HepG2 (cell line): Measurements from ENCODE around the gene PRKCD. TPM values are rescaled to one million over a fixed set of nuclear protein-coding genes. Genes with fewer than 3 reads are reported as not detected.

Experiments used
- ATAC-seq: fragments of 200-7000 bp; cut with Tn5 transposase; 3 replicates; pipeline ENCODE4 v1.9.1; 2020; ENCODE audit warnings: mild to moderate bottlenecking, moderate library complexity
- BruUV-seq: library from RNA; stranded (reverse); fragments of 400-500 nt; replicated peaks from 2 replicates; lab custom pipeline; 2021; lab: Mats Ljungman, UMichigan
- CTCF ChIA-PET: fragments of 300-600 bp; formaldehyde crosslinking; extraction: SDS; loops from one replicate; lab custom pipeline; 2021; ENCODE audit warnings: low total read pairs, inconsistent platforms, low intra/inter-chr PET ratio; lab: Yijun Ruan, JAX
- POLR2A ChIA-PET: fragments of 350-600 bp; sonication (Branson Sonifier 250); formaldehyde crosslinking; loops from one replicate; lab custom pipeline; 2020; ENCODE audit warnings: antibody characterized with exemption, inconsistent platforms; lab: Yijun Ruan, JAX
- DNase-seq: peaks from one replicate; pipeline ENCODE4 v3.0.0-alpha.2; 2015; ENCODE audit warnings: low spot score
- FAIRE-seq: peaks from 3 replicates; lab custom pipeline; 2011; peaks lifted over from hg19 to GRCh38; lab: Jason Lieb, UNC
- H2AFZ ChIP-seq: one replicate; pipeline ENCODE4 v1.6.1; 2011; ENCODE audit warnings: low read length, inconsistent platforms
- H3K27ac ChIP-seq: fragments of 300-600 bp; 3 replicates; pipeline ENCODE4 v1.8.0; 2011; ENCODE audit warnings: mixed run types, mild to moderate bottlenecking, mixed read lengths, low read length, inconsistent platforms; ENCODE audit not compliant: insufficient read depth; ENCODE audit errors: extremely low read length
- H3K27me3 ChIP-seq, 2 experiments: fragments of 200-600 bp in 1 of 2; 2 replicates in 1 of 2; 3 replicates in 1 of 2; pipeline versions ENCODE4 v1.6.0 to v1.8.0; 2011; ENCODE audit warnings: low read length in 2 of 2, mild to moderate bottlenecking in 2 of 2, moderate library complexity in 2 of 2, inconsistent platforms in 1 of 2; ENCODE audit not compliant: insufficient read depth in 2 of 2, control insufficient read depth in 1 of 2
- H3K36me3 ChIP-seq, 2 experiments: fragments of 200-600 bp in 1 of 2; replicated peaks in 1 of 2; 2 replicates in 1 of 2; 3 replicates in 1 of 2; pipeline versions ENCODE4 v1.5.1 to v1.8.0; 2011; ENCODE audit warnings: low read length in 2 of 2, inconsistent platforms in 1 of 2; ENCODE audit not compliant: insufficient read depth in 2 of 2, control insufficient read depth in 1 of 2
- H3K4me1 ChIP-seq: 2 replicates; pipeline ENCODE4 v1.5.1; 2012; ENCODE audit warnings: low read length, inconsistent platforms; ENCODE audit not compliant: insufficient read depth
- H3K4me2 ChIP-seq: 2 replicates; pipeline ENCODE4 v1.6.0; 2011; ENCODE audit warnings: low read depth, low read length, inconsistent platforms
- H3K4me3 ChIP-seq, 3 experiments: fragments of 200-600 bp in 1 of 3; sonication (generic), shearing (Covaris generic) in 1 of 3; replicated peaks in 1 of 3; 2 replicates each; pipeline ENCODE4 v1.5.1; 2011 to 2016; ENCODE audit warnings: low read length in 3 of 3, inconsistent platforms in 2 of 3, low read depth in 2 of 3, mild to moderate bottlenecking in 2 of 3, control low read depth in 1 of 3, mixed read lengths in 1 of 3; ENCODE audit not compliant: insufficient read depth in 1 of 3
- H3K79me2 ChIP-seq: one replicate; pipeline ENCODE4 v1.6.1; 2011; ENCODE audit warnings: low read length, inconsistent platforms; ENCODE audit not compliant: insufficient read depth
- H3K9ac ChIP-seq: 2 replicates; pipeline ENCODE4 v1.6.0; 2011; ENCODE audit warnings: mild to moderate bottlenecking, low read depth, low read length, inconsistent platforms; ENCODE audit not compliant: insufficient read depth
- H3K9me3 ChIP-seq: 2 replicates; pipeline ENCODE4 v1.5.1; 2012; ENCODE audit warnings: mild to moderate bottlenecking, low read length
- H4K20me1 ChIP-seq: 2 replicates; pipeline ENCODE4 v1.6.0; 2011; ENCODE audit warnings: inconsistent platforms, mild to moderate bottlenecking, low read length, moderate library complexity; ENCODE audit not compliant: insufficient read depth
- ETV5 ChIP-seq: IDR thresholded peaks from 2 replicates; pipeline ENCODE4 v1.6.1; 2018; ENCODE audit warnings: missing biosample characterization, missing genetic modification reagents, inconsistent platforms, borderline replicate concordance
- MIXL1 ChIP-seq: IDR thresholded peaks from 2 replicates; pipeline ENCODE4 v1.6.1; 2016
- TEAD3 ChIP-seq: optimal IDR thresholded peaks from 2 replicates; pipeline ENCODE3; 2016; ENCODE audit warnings: borderline replicate concordance
- ZFP90 ChIP-seq: sonication (generic); formaldehyde crosslinking; IDR thresholded peaks from 2 replicates; pipeline ENCODE4 v1.8.0; 2022; ENCODE audit warnings: missing genetic modification reagents, mild to moderate bottlenecking, inconsistent platforms, borderline replicate concordance
- WGBS: methylation state at CpG from one replicate; pipeline ENCODE4 v1.1.6; 2017; ENCODE audit warnings: low lambda C conversion rate; 5-methylcytosine and 5-hydroxymethylcytosine counted together
- in situ Hi-C: cut with HindIII; loops from 2 replicates; pipeline ENCODE4 v1.10.0; 2017; ENCODE audit warnings: low pct_unique_long_range_greater_than_20kb; ENCODE audit not compliant: extremely low pct_ligation_motif_present
- intact Hi-C: fragments of 100-400 bp; cut with micrococcal nuclease; formaldehyde crosslinking; loops from one replicate; pipeline ENCODE4 v1.10.0; 2022; ENCODE audit not compliant: unreplicated experiment
- polyA plus RNA-seq, 8 experiments: library from polyadenylated mRNA; depleted of rRNA in 3 of 8; stranded (reverse) in 7 of 8; unstranded in 1 of 8; fragments of >200 nt; fragmentation: Illumina TruSeq in 4 of 8; extraction: Trizol in 4 of 8; gene quantifications; 2 replicates each; pipeline versions ENCODE4 v1.2.1 to v1.2.3, GENCODE V29; 2011 to 2016; ENCODE audit warnings: low read depth in 4 of 8, missing spikeins in 1 of 8, mixed read lengths in 1 of 8; ENCODE audit not compliant: insufficient read depth in 1 of 8
- total RNA-seq, 5 experiments: library from RNA; depleted of rRNA; stranded (reverse); fragments of >200 nt; fragmentation: Illumina TruSeq; extraction: Trizol; gene quantifications; 2 replicates each; pipeline ENCODE4 v1.2.3, GENCODE V29; 2016; ENCODE audit warnings: low read depth in 1 of 5
- TF ChIP-seq, protein P1 (sequence below): sonication (generic); formaldehyde crosslinking; IDR thresholded peaks from 2 replicates; pipeline ENCODE4 v1.5.1; 2020; ENCODE audit warnings: missing genetic modification reagents, mild to moderate bottlenecking, borderline replicate concordance

PRKCD gene
- total and polyA plus RNA-seq, 2 of the 13 experiments (the other 11 are each of a cell fraction or from before 2014, with no cell fraction given) = 1.6 to 40.7 TPM

DNA sequence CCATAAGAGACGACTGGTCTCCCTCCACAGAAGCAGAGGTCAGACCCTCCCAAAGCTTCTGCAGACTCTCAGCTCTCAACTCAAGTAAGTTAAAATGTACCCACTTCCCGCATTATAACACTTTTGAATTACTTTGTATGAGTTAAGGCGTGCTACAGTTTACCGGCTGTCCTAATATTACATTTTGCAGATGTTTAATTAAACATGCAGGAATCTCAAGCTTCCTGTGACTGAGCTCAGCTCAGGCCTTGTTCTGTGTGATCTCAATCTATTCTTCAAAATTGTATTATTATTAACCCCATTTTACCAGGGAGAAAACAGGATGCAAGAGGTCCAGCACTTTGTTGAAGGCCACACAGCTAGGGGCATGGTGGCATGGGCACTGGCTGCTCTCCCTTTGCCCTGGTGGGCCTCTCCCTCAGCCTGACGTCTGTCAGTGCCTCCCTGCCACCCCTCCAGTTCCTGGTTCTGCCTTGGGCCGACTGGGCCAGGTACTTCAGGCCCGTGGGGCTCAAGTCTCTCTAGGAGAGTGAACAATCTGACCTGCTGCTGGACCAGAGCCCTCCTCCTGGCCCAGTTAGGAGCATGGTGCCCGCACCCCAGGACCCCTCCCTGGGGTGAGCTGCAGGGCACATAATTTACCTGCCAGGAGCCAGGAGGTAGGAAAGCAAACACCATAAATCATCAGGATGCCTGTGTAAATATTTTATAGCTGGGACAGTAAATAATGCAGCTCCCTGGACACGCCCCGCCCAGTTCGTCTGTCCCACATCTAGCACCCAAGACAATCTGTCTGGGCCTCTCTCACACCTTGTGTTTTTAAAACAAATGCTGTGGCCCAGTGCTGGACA is 15.9 kb upstream of the PRKCD start:
- no peak overlapping the region for H3K27ac ChIP-seq
- 25% methylated on average over 8 of the region's 11 CpGs for WGBS

DNA sequence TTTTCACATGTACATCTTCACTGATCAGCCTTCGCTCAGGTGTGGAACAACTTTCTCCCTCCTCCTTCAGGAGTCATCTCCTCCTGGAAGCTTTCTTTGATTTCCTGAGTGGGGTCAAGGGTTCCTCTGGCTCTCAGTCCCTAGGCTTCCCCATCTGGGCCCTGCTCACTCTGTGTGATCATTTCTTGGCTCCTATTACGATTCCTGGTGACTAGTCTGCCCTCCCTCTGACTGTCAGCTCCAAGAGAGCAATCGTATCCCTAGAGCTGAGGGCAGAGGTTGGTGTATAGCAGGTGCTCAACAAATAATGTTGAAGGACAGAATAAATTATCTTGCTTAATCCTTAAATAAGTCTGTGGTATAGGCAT is 15.3 kb upstream of the PRKCD start:
- H3K4me2 ChIP-seq = no peak overlapping the region
- FAIRE-seq (no peak), ATAC-seq (no peak), DNase-seq (no peak)
- CTCF ChIA-PET = no interaction called here
- H2AFZ ChIP-seq = no peak overlapping the region
- WGBS = 3% methylated on average over 3 of the region's 3 CpGs
- H4K20me1 ChIP-seq = no peaks in the 10 kb centered on the region
- H3K27me3 ChIP-seq = peaks cover 2 to 59% of the 10 kb centered on the region in 2 experiments; a peak in 4 of 5 replicates
- no TSS peak for BruUV-seq
- peaks cover 55% of the 10 kb centered on the region for H3K4me1 ChIP-seq
- intact Hi-C loops (no loop called here), in situ Hi-C loops (no loop called here)
- H3K4me3 ChIP-seq = no peak overlapping the region
- H3K27ac ChIP-seq = no peak overlapping the region
- H3K9me3 ChIP-seq = no peaks in the 10 kb centered on the region
- H3K79me2 ChIP-seq = no peaks in the 10 kb centered on the region
- TF ChIP-seq, protein P1, sequence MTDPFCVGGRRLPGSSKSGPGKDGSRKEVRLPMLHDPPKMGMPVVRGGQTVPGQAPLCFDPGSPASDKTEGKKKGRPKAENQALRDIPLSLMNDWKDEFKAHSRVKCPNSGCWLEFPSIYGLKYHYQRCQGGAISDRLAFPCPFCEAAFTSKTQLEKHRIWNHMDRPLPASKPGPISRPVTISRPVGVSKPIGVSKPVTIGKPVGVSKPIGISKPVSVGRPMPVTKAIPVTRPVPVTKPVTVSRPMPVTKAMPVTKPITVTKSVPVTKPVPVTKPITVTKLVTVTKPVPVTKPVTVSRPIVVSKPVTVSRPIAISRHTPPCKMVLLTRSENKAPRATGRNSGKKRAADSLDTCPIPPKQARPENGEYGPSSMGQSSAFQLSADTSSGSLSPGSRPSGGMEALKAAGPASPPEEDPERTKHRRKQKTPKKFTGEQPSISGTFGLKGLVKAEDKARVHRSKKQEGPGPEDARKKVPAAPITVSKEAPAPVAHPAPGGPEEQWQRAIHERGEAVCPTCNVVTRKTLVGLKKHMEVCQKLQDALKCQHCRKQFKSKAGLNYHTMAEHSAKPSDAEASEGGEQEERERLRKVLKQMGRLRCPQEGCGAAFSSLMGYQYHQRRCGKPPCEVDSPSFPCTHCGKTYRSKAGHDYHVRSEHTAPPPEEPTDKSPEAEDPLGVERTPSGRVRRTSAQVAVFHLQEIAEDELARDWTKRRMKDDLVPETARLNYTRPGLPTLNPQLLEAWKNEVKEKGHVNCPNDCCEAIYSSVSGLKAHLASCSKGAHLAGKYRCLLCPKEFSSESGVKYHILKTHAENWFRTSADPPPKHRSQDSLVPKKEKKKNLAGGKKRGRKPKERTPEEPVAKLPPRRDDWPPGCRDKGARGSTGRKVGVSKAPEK (CRISPR knock-in tag) = no peak
- TF ChIP-seq ZFP90 (CRISPR knock-in tag) = no peak
- H3K9ac ChIP-seq = no peak overlapping the region
- H3K36me3 ChIP-seq = no peaks in the 10 kb centered on the region
- POLR2A ChIA-PET = interaction anchor here (0.8 to 2.3 kb wide), 3 partner anchors 9 to 23 kb away, joined by 4 to 10 read pairs (median 4); no protein-coding TSS in a partner anchor

More for the DNA sequence above, 15.9 kb upstream of the PRKCD start:
- ChIA-PET CTCF (no interaction called here), POLR2A (interaction anchor here (0.8 to 2.3 kb wide), 3 partner anchors 8 to 24 kb away, joined by 4 to 10 read pairs (median 4); no protein-coding TSS in a partner anchor)
- Histone ChIP-seq H3K4me2 (no peak overlapping the region), H3K79me2 (no peaks in the 10 kb centered on the region), H2AFZ (no peak overlapping the region), H3K36me3 (no peaks in the 10 kb centered on the region), H3K27me3 (peaks cover 2 to 59% of the 10 kb centered on the region in 2 experiments; a peak in 4 of 5 replicates), H4K20me1 (no peaks in the 10 kb centered on the region), H3K4me3 (no peak overlapping the region), H3K9me3 (no peaks in the 10 kb centered on the region)
- intact Hi-C loops = no loop called here
- no peak for DNase-seq
- TF ChIP-seq TEAD3 (no peak), ETV5 (CRISPR knock-in tag) (no peak), MIXL1 (CRISPR knock-in tag) (no peak)
- TF ChIP-seq, all 625 proteins: peak for 0
- Histone ChIP-seq H3K9ac (no peak overlapping the region), H3K4me1 (peaks cover 55% of the 10 kb centered on the region)
- ATAC-seq (no peak; the same call in 2 of the 3 replicates), FAIRE-seq (no peak)
- in situ Hi-C loops = no loop called here
- BruUV-seq = no TSS peak
